ENCODE data around the gene GADL1.

The GADL1 gene

GRCh38 chr3:30723211-30723610 is 171.2 kb downstream of the GADL1 start (continued):
- no peak for TF ChIP-seq TSHZ2 (CRISPR knock-in tag; IDR thresholded peaks at IDR 0.05)

GRCh38 chr3:30721314-30721634 is 173.2 kb downstream of the GADL1 start:
- no peak for ATAC-seq
- TF ChIP-seq ZNF8 (CRISPR knock-in tag; IDR thresholded peaks at IDR 0.05) (no peak), ISL1 (CRISPR knock-in tag; IDR thresholded peaks at IDR 0.05) (no peak), CSRNP3 (CRISPR knock-in tag; IDR thresholded peaks at IDR 0.05) (no peak), TOX (CRISPR knock-in tag; IDR thresholded peaks at IDR 0.05; ENCODE audit: borderline replicate concordance) (no peak), TSHZ2 (CRISPR knock-in tag; IDR thresholded peaks at IDR 0.05) (no peak), PATZ1 (CRISPR knock-in tag; IDR thresholded peaks at IDR 0.05; ENCODE audit: borderline replicate concordance) (no peak)

- no peak for TF ChIP-seq ISL1 (CRISPR knock-in tag; IDR thresholded peaks at IDR 0.05)
- no peak for TF ChIP-seq ZNF70 (CRISPR knock-in tag; IDR thresholded peaks at IDR 0.05)
- no peak for TF ChIP-seq CSRNP3 (CRISPR knock-in tag; IDR thresholded peaks at IDR 0.05)
- no peak for TF ChIP-seq ZC3H10 (CRISPR knock-in tag; IDR thresholded peaks at IDR 0.05)
- TF ChIP-seq RARB (CRISPR knock-in tag; IDR thresholded peaks at IDR 0.05) = no peak
- TF ChIP-seq CREB5 (CRISPR knock-in tag; IDR thresholded peaks at IDR 0.05; ENCODE audit: low read depth) = no peak
- no peak for TF ChIP-seq POU6F1 (CRISPR knock-in tag; IDR thresholded peaks at IDR 0.05; ENCODE audit: borderline replicate concordance, low read depth)
- TF ChIP-seq SNAI2 (CRISPR knock-in tag; IDR thresholded peaks at IDR 0.05) = no peak
- no peak for TF ChIP-seq TOX (CRISPR knock-in tag; IDR thresholded peaks at IDR 0.05; ENCODE audit: borderline replicate concordance)
- TF ChIP-seq ZNF565 (CRISPR knock-in tag; conservative IDR thresholded peaks at IDR 0.05; ENCODE audit: low read depth) = no peak
- no peak for TF ChIP-seq CSDC2 (CRISPR knock-in tag; IDR thresholded peaks at IDR 0.05)
- no peak for TF ChIP-seq PATZ1 (CRISPR knock-in tag; IDR thresholded peaks at IDR 0.05; ENCODE audit: borderline replicate concordance)
- TF ChIP-seq GLIS3 (CRISPR knock-in tag; IDR thresholded peaks at IDR 0.05) = no peak
- TF ChIP-seq PPARA (CRISPR knock-in tag; IDR thresholded peaks at IDR 0.05; ENCODE audit: borderline replicate concordance) = no peak
- no peak for TF ChIP-seq BACH2 (CRISPR knock-in tag; IDR thresholded peaks at IDR 0.05; ENCODE audit: borderline replicate concordance)
- no peak for TF ChIP-seq ZFP30 (CRISPR knock-in tag; IDR thresholded peaks at IDR 0.05)
- ATAC-seq = peak; percentile 38; the same call in 2 of the 3 replicates
These were observed 173.7 kb downstream of the GADL1 start for GRCh38 chr3:30720586-30721313.

Measured in SK-N-SH treated with all-trans-retinoic acid at 6 μM for 48 hours (cell line).